Fibroblast of mammary gland (primary cell): ENCODE results near the gene FHOD1.
A peak's percentile ranks its signal among the peaks of the same experiment; 100 is the strongest.

Source experiments
- DNase-seq: peaks from one replicate; pipeline ENCODE4 v3.0.0-alpha.2; 2010; ENCODE audit warnings: low read depth
- H3K4me3 ChIP-seq: 2 replicates; pipeline ENCODE4 v1.5.1; 2011; ENCODE audit warnings: low read depth, mild to moderate bottlenecking, low read length, moderate library complexity; ENCODE audit not compliant: control insufficient read depth
- TF ChIP-seq, protein P1 (sequence below): conservative IDR thresholded peaks from 2 replicates; pipeline ENCODE4 v1.5.1; 2011; ENCODE audit warnings: low read depth, low read length, inconsistent platforms; ENCODE audit not compliant: control insufficient read depth, insufficient read depth

Gene FHOD1

DNA sequence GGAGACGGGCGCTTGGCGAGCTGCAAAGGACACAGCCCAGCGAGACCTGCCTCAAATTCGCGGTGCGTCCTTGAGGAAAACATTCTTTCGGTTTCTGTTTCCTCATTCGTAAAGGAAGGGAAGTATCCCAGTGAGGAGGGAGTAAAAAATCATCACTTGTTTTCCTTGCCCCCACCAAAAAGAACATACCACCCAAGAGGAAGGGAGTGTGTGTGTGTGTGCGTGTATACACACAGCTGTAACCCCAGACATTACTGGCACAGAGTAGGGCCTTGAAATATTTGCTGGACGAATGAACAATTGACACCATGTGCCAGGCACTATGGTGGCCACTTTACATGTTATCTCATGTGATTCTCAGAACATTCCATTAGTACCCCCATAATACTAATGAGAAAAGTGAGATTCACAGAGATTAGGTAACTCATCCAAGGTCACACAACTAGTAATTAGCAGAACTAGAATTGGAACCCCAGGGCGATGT lies 61.6 kb downstream of the FHOD1 start:
- TF ChIP-seq, protein P1, sequence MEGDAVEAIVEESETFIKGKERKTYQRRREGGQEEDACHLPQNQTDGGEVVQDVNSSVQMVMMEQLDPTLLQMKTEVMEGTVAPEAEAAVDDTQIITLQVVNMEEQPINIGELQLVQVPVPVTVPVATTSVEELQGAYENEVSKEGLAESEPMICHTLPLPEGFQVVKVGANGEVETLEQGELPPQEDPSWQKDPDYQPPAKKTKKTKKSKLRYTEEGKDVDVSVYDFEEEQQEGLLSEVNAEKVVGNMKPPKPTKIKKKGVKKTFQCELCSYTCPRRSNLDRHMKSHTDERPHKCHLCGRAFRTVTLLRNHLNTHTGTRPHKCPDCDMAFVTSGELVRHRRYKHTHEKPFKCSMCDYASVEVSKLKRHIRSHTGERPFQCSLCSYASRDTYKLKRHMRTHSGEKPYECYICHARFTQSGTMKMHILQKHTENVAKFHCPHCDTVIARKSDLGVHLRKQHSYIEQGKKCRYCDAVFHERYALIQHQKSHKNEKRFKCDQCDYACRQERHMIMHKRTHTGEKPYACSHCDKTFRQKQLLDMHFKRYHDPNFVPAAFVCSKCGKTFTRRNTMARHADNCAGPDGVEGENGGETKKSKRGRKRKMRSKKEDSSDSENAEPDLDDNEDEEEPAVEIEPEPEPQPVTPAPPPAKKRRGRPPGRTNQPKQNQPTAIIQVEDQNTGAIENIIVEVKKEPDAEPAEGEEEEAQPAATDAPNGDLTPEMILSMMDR, result no peak
- DNase-seq, result no peak
- H3K4me3 ChIP-seq, result no peak overlapping the region

DNA sequence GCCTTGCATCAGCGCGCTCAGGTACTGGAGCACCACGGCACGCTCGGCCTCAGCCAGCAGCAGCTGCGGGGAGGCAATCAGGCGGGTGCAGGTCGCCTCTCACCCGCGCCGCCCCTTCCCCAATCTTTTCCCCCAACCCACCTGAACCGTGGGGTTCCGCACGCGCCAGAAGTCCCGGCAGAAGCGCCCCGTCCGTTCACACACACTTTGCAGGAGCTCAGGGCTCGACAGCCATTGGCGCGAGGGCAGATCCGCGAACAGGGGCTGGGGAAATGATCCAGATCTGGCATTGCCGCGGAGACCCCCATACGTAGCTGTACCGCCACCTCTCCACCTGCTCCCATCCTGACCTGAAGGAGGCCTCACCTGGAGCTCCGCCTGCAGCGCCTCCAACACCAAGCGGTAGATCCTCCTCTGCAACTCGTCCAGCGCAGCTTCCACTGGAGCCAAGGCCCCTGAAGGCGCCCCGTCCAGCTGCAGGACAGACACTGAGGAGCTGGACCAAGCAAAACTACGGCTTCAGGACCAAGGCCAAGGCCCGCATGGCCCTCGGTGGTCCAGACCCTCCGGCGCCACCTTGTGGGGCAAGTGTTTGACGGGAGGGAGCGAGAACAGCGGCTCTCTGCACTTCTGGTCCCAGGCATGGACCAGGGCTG lies 62.2 kb downstream of the FHOD1 start:
- H3K4me3 ChIP-seq, result no peak overlapping the region
- DNase-seq, result peak; percentile 90
- TF ChIP-seq, protein P1, result peak; percentile 84

DNA sequence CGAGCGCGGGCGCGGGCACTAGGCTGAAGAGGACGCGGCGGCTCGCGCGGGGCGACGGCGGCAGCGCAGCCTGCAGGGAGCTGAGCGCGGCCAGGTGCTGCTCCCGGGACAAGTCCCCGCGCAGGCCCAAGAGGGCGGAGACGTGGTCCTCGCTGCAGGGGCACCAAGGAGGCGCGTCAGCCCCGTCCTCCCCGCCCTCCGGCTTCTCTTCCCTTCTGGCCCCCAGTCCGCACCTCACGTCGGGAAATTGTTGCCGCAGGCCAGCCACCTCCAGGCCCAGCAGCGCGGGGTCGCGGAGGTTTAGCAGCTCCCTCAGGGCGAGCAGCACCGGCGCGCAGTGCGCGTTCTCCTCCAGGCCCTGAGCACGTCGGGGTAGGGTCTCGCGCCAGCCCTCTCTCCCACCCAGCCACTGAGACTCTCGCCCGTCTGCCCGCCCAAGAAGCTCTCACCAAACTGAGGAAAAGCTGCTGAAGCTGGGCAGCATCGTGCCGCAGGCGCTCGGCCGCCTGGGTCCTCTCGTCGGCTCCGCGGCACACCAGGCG lies 62.8 kb downstream of the FHOD1 start:
- TF ChIP-seq, protein P1, result no peak
- no peak for DNase-seq
- peak overlapping the region; percentile 69 for H3K4me3 ChIP-seq

DNA sequence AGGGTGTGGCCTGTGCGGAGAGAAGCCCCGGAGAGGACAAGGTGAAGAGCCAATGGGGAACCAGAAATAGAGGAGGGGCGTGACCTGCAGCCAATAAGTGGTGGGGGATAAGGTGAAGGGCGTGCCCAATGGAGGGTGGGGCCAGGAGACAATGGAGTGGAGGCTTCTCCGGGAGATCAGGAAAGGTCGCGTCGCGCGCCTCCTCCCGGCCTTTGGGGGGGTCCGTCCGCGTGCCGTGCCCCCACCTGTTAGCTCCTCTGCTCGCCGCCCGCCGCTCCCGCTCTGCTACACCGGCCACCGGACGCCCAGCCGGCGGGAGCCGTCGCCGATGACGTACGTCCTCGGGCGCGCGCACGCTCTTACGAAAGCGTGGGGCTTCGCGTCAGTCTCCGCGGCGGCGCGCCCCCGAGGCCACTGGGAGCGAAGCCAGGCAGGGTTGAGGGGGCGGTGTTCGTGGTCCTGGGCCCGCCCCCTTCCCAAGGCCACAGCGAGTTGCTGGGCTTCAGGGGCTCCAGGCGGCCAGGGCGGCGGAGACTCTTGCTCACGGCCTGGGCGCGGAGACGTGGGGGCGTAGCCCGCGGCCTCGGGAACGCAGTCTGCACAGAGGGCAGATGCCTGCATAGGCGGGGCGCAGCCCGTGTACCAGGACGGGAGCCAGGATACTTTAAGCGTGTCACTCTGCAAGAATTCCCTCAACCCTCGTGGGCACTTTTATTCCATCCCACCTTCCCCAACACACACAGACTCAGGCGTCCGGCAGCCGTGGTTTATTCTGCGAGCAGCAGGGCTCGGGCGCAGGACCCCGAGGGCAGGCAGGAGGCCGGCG lies 63.4 kb downstream of the FHOD1 start, which contains the start of gene MATCAP1:
Gene MATCAP1, minus strand, starts transcription at position 337 of the 826 bp plus-strand sequence. CDS start 3,353 bp downstream, outside the sequence.
- DNase-seq, result peak; percentile 98
- TF ChIP-seq, protein P1, result no peak
- H3K4me3 ChIP-seq, result peak within 1 kb of the TSS; percentile 69

DNA sequence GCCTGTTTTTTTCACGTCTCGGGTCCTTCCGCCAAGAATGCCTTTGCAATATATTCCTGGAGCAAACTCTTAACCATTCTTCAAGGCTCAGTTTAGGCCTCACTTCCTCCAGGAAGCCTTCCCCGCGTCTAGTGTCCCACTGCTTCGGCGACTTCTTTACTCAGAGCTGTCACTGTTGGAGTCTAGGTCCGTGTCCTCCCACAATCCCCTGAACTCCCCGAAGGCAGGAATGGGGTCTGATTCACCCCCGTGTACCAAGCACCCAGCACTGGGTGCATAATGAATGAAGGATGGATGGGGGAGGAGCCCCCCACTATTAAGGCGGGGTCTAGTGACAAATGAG lies 64.0 kb downstream of the FHOD1 start:
- TF ChIP-seq, protein P1, result no peak
- DNase-seq, result no peak
- H3K4me3 ChIP-seq, result peak overlapping the region; percentile 69

DNA sequence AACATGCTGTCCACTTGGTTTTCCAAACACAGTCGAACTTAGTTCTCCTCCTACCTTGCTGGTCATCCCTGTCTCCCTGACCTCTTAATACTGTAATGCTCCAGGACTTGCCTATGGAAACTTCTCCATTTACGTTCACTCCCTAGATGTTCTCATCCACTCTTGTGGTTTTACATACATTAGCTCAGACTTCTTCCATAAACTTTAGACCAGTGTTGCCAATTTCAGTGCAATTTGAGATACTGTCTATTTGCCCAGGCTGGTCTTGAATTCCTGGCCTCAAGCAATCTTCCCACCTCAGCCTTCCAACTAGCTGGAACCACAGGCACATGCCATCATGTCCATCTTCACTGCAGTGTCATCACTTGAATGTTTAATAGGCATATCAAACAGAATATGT lies 65.0 kb downstream of the FHOD1 start:
- DNase-seq, result no peak
- peak overlapping the region; percentile 69 for H3K4me3 ChIP-seq
- TF ChIP-seq, protein P1, result no peak
